HepG2 (cell line): ENCODE measurements around the gene ZNF318. TPM values are rescaled to one million over a fixed set of nuclear protein-coding genes. Genes with fewer than 3 reads are reported as not detected.

Experiments
- ARNTL ChIP-seq: sonication (generic); formaldehyde crosslinking; IDR thresholded peaks from 2 replicates; pipeline ENCODE4 v1.4.0; 2020; ENCODE audit warnings: mild to moderate bottlenecking, missing genetic modification reagents
- FOXK2 ChIP-seq: fragments of 450-650 bp; IDR thresholded peaks from 2 replicates; pipeline ENCODE4 v1.6.1; 2016
- FOXO1 ChIP-seq: sonication (generic); formaldehyde crosslinking; IDR thresholded peaks from 2 replicates; pipeline ENCODE4 v1.4.0; 2020; ENCODE audit warnings: missing genetic modification reagents
- ISL2 ChIP-seq: sonication (generic); formaldehyde crosslinking; IDR thresholded peaks from 2 replicates; pipeline ENCODE4 v1.5.0; 2020; ENCODE audit warnings: missing genetic modification reagents
- KLF11 ChIP-seq: IDR thresholded peaks from 2 replicates; pipeline ENCODE4 v1.6.1; 2016; ENCODE audit warnings: missing compliant biosample characterization
- LCORL ChIP-seq, 2 experiments: fragments of 450-650 bp in 1 of 2; sonication (generic) in 1 of 2; formaldehyde crosslinking in 1 of 2; IDR thresholded peaks; 2 replicates each; pipeline versions ENCODE4 v1.5.0 to v1.6.1; 2017 to 2020; ENCODE audit warnings: antibody characterized with exemption in 1 of 2, missing genetic modification reagents in 1 of 2
- ONECUT2 ChIP-seq: sonication (generic); formaldehyde crosslinking; IDR thresholded peaks from 2 replicates; pipeline ENCODE4 v1.4.0; 2020; ENCODE audit warnings: missing genetic modification reagents
- PAXIP1 ChIP-seq: sonication (generic); formaldehyde crosslinking; conservative IDR thresholded peaks from 2 replicates; pipeline ENCODE4 v1.4.0; 2020; ENCODE audit warnings: mild to moderate bottlenecking, missing genetic modification reagents, moderate library complexity
- RARA ChIP-seq: IDR thresholded peaks from 2 replicates; pipeline ENCODE4 v1.6.1; 2016; ENCODE audit warnings: missing genetic modification reagents, missing compliant biosample characterization
- SMYD3 ChIP-seq: sonication (generic); formaldehyde crosslinking; IDR thresholded peaks from 2 replicates; pipeline ENCODE4 v1.8.1; 2023; ENCODE audit warnings: mild to moderate bottlenecking, missing genetic modification reagents
- TBX2 ChIP-seq: sonication (generic); formaldehyde crosslinking; IDR thresholded peaks from 2 replicates; pipeline ENCODE4 v1.5.0; 2020; ENCODE audit warnings: missing genetic modification reagents, mild to moderate bottlenecking, borderline replicate concordance
- U2AF2 ChIP-seq: fragments of 200-400 bp; formaldehyde crosslinking; IDR thresholded peaks from 2 replicates; pipeline ENCODE4 v1.6.1; 2017; ENCODE audit warnings: low read depth, mild to moderate bottlenecking, low read length
- YEATS4 ChIP-seq: sonication (generic); formaldehyde crosslinking; IDR thresholded peaks from 2 replicates; pipeline ENCODE4 v1.4.0; 2020; ENCODE audit warnings: missing genetic modification reagents, borderline replicate concordance
- ZBED4 ChIP-seq: sonication (generic); formaldehyde crosslinking; IDR thresholded peaks from 2 replicates; pipeline ENCODE4 v1.4.0; 2020; ENCODE audit warnings: missing genetic modification reagents, borderline replicate concordance
- ZBTB34 ChIP-seq: sonication (generic); formaldehyde crosslinking; IDR thresholded peaks from 2 replicates; pipeline ENCODE4 v1.8.0; 2022; ENCODE audit warnings: mild to moderate bottlenecking, missing genetic modification reagents
- ZMYM2 ChIP-seq: sonication (generic); formaldehyde crosslinking; IDR thresholded peaks from 2 replicates; pipeline ENCODE4 v1.8.0; 2022; ENCODE audit warnings: mild to moderate bottlenecking, missing genetic modification reagents
- ZMYM4 ChIP-seq: sonication (generic); formaldehyde crosslinking; IDR thresholded peaks from 2 replicates; pipeline ENCODE4 v1.8.1; 2023; ENCODE audit warnings: mild to moderate bottlenecking, missing genetic modification reagents
- ZNF124 ChIP-seq: sonication (generic); formaldehyde crosslinking; IDR thresholded peaks from 2 replicates; pipeline ENCODE4 v1.4.0; 2020; ENCODE audit warnings: missing genetic modification reagents
- ZNF276 ChIP-seq: sonication (generic); formaldehyde crosslinking; IDR thresholded peaks from 2 replicates; pipeline ENCODE4 v1.4.0; 2020; ENCODE audit warnings: mild to moderate bottlenecking, low read depth, missing genetic modification reagents
- ZNF761 ChIP-seq: sonication (generic); formaldehyde crosslinking; conservative IDR thresholded peaks from 2 replicates; pipeline ENCODE4 v1.4.0; 2020; ENCODE audit warnings: mild to moderate bottlenecking, missing genetic modification reagents
- ZNF879 ChIP-seq: sonication (generic); formaldehyde crosslinking; IDR thresholded peaks from 2 replicates; pipeline ENCODE4 v1.8.1; 2023; ENCODE audit warnings: missing genetic modification reagents
- polyA plus RNA-seq, 8 experiments: library from polyadenylated mRNA; depleted of rRNA in 3 of 8; stranded (reverse) in 7 of 8; unstranded in 1 of 8; fragments of >200 nt; fragmentation: Illumina TruSeq in 4 of 8; extraction: Trizol in 4 of 8; gene quantifications; 2 replicates each; pipeline versions ENCODE4 v1.2.1 to v1.2.3, GENCODE V29; 2011 to 2016; ENCODE audit warnings: low read depth in 4 of 8, missing spikeins in 1 of 8, mixed read lengths in 1 of 8; ENCODE audit not compliant: insufficient read depth in 1 of 8
- total RNA-seq, 5 experiments: library from RNA; depleted of rRNA; stranded (reverse); fragments of >200 nt; fragmentation: Illumina TruSeq; extraction: Trizol; gene quantifications; 2 replicates each; pipeline ENCODE4 v1.2.3, GENCODE V29; 2016; ENCODE audit warnings: low read depth in 1 of 5

The ZNF318 gene
- total and polyA plus RNA-seq, 2 of the 13 experiments (the other 11 are each of a cell fraction or from before 2014, with no cell fraction given), result 13.0 to 14.5 TPM

- TF ChIP-seq ZNF761 (CRISPR knock-in tag) (no peak), ZNF276 (CRISPR knock-in tag) (no peak), ARNTL (CRISPR knock-in tag) (peak; percentile 38; the same call in 1 of the 2 replicates), LCORL (IDR thresholded peaks at IDR 0.05) (no peak), LCORL (CRISPR knock-in tag; IDR thresholded peaks at IDR 0.05) (peak; percentile 89), ZNF879 (CRISPR knock-in tag) (no peak), YEATS4 (CRISPR knock-in tag) (peak; percentile 87; the same call in 1 of the 2 replicates), ZBTB34 (CRISPR knock-in tag) (peak; percentile 86), PAXIP1 (CRISPR knock-in tag) (peak; percentile 94), ISL2 (CRISPR knock-in tag) (peak; percentile 77), ONECUT2 (CRISPR knock-in tag) (0 out of 2 replicates have a peak, but pooled peaks have one; percentile 40), ZMYM2 (CRISPR knock-in tag) (peak; percentile 66; the same call in 1 of the 2 replicates), ZMYM4 (peak; percentile 78), FOXK2 (peak; percentile 72; the same call in 1 of the 2 replicates), KLF11 (CRISPR knock-in tag) (peak; percentile 16; the same call in 1 of the 2 replicates), FOXO1 (CRISPR knock-in tag) (peak; percentile 96), RARA (CRISPR knock-in tag) (peak; percentile 87), SMYD3 (no peak), TBX2 (CRISPR knock-in tag) (peak; percentile 90), ZNF124 (CRISPR knock-in tag) (peak; percentile 58; the same call in 1 of the 2 replicates), U2AF2 (no peak), ZBED4 (CRISPR knock-in tag) (peak; percentile 68; the same call in 1 of the 2 replicates)
Observed at GRCh38 chr6:43290905-43291355, 78.5 kb downstream of the ZNF318 start (continued).
